Upper lobe of left lung (tissue), 6 donors: ENCODE results near the gene DYNLT3. TPM values are rescaled to one million over a fixed set of nuclear protein-coding genes. Genes with fewer than 3 reads are reported as not detected.

Source experiments
- ATAC-seq, 2 donors: fragments of 200-7000 bp; cut with Tn5 transposase; one replicate each; pipeline ENCODE4 v1.9.1; 2022; ENCODE audit warnings: mild to moderate bottlenecking in 2 of 2, moderate library complexity in 2 of 2; ENCODE audit not compliant: low FRiP score in 2 of 2
- DNase-seq, 2 donors: peaks; one replicate each; pipeline ENCODE4 v3.0.0-alpha.2; 2019 to 2020
- H3K27ac ChIP-seq, 4 donors: fragments of 200-600 bp; sonication (generic); one replicate each; pipeline ENCODE4 v1.5.1; 2016 to 2019
- H3K27me3 ChIP-seq, 4 donors: fragments of 200-600 bp; sonication (generic); one replicate each; pipeline ENCODE4 v1.5.1; 2017 to 2019
- H3K36me3 ChIP-seq, 4 donors: fragments of 200-600 bp; sonication (generic); one replicate each; pipeline ENCODE4 v1.5.1; 2016 to 2019
- H3K4me1 ChIP-seq, 4 donors: fragments of 200-600 bp; sonication (generic); one replicate each; pipeline ENCODE4 v1.5.1; 2018 to 2019
- H3K4me3 ChIP-seq, 4 donors: fragments of 200-600 bp; sonication (generic); one replicate each; pipeline ENCODE4 v1.5.1; 2017 to 2019; ENCODE audit warnings: mild to moderate bottlenecking in 2 of 4, moderate library complexity in 1 of 4
- H3K9me3 ChIP-seq, 4 donors: fragments of 200-600 bp; sonication (generic); one replicate each; pipeline ENCODE4 v1.5.1; 2018 to 2019
- CTCF ChIP-seq, 6 experiments: fragments of 450-650 bp in 4 of 6; fragments of 200-600 bp in 2 of 6; sonication (generic) in 2 of 6; IDR thresholded peaks; one replicate each; pipeline ENCODE4 v1.5.1; 2016 to 2019; ENCODE audit warnings: antibody characterized with exemption in 6 of 6
- EP300 ChIP-seq, 4 donors: sonication (generic); formaldehyde crosslinking; IDR thresholded peaks; one replicate each; pipeline ENCODE4 v1.5.1; 2017; ENCODE audit warnings: antibody characterized with exemption in 4 of 4, control low read depth in 2 of 4
- POLR2A ChIP-seq, 4 donors: fragments of 450-650 bp; IDR thresholded peaks; one replicate each; pipeline ENCODE4 v1.5.1; 2016 to 2017; ENCODE audit warnings: antibody characterized with exemption in 4 of 4, mild to moderate bottlenecking in 2 of 4
- POLR2AphosphoS5 ChIP-seq, 2 donors: sonication (generic); formaldehyde crosslinking; IDR thresholded peaks; one replicate each; pipeline ENCODE4 v1.5.1; 2017; ENCODE audit warnings: antibody characterized with exemption in 2 of 2
- WGBS, 2 donors: methylation state at CpG; one replicate each; pipeline ENCODE4 v1.1.5; 2017 to 2018; 5-methylcytosine and 5-hydroxymethylcytosine counted together
- total RNA-seq, 6 donors: library from RNA; depleted of rRNA in 4 of 6; stranded (reverse); fragments of >200 nt in 4 of 6; gene quantifications; one replicate each; pipeline versions ENCODE4 v1.1.0 to v1.2.1, GENCODE V29; 2016 to 2021
- donor health status: DM: no; HTN: no; CAD: no; lungs with moderate emphysema.
- donor health status: DM: no; HTN: yes; CAD: no; lungs with severe emphysema.

The DYNLT3 gene
- total RNA-seq, 6 donors from 2014 or later, result 4.1 to 38.2 (median 23.5) TPM

GRCh38 chrX:37888010-37888409 is 40.6 kb upstream of the DYNLT3 start:
- DNase-seq, result no peak
- Histone ChIP-seq H3K36me3 (no peaks in the 10 kb centered on the region), H3K27me3 (no peaks in the 10 kb centered on the region), H3K4me1 (no peaks in the 10 kb centered on the region), H3K9me3 (no peaks in the 10 kb centered on the region), H3K27ac (no peak overlapping the region), H3K4me3 (no peak overlapping the region)
- 75 to 83% methylated on average over 2 to 5 of the region's 5 CpGs for WGBS, 2 donors
- ATAC-seq, result no peak
- TF ChIP-seq CTCF (IDR thresholded peaks at IDR 0.05) (no peak), POLR2A (IDR thresholded peaks at IDR 0.05) (no peak), EP300 (IDR thresholded peaks at IDR 0.05) (no peak), POLR2AphosphoS5 (IDR thresholded peaks at IDR 0.05) (no peak)

- 55 to 85% methylated on average over 1 of the region's 1 CpG for WGBS, 2 donors
- no peaks in the 10 kb centered on the region for H3K9me3 ChIP-seq
- no peak for ATAC-seq
- DNase-seq, result no peak
- H3K27ac ChIP-seq, result no peak overlapping the region
- no peak overlapping the region for H3K4me3 ChIP-seq
- no peaks in the 10 kb centered on the region for H3K27me3 ChIP-seq
- no peaks in the 10 kb centered on the region for H3K36me3 ChIP-seq
- TF ChIP-seq CTCF (IDR thresholded peaks at IDR 0.05) (no peak), POLR2AphosphoS5 (IDR thresholded peaks at IDR 0.05) (no peak), POLR2A (IDR thresholded peaks at IDR 0.05) (no peak), EP300 (IDR thresholded peaks at IDR 0.05) (no peak)
- H3K4me1 ChIP-seq, result no peaks in the 10 kb centered on the region
These were observed 40.0 kb upstream of the DYNLT3 start for GRCh38 chrX:37887347-37887746.

- Histone ChIP-seq H3K4me1 (no peaks in the 10 kb centered on the region), H3K27ac (no peak overlapping the region), H3K36me3 (no peaks in the 10 kb centered on the region), H3K4me3 (no peak overlapping the region), H3K27me3 (no peaks in the 10 kb centered on the region), H3K9me3 (no peaks in the 10 kb centered on the region)
- DNase-seq (no peak), ATAC-seq (no peak)
- TF ChIP-seq CTCF (IDR thresholded peaks at IDR 0.05), result no peak
- TF ChIP-seq POLR2A (IDR thresholded peaks at IDR 0.05), result no peak
- no peak for TF ChIP-seq EP300 (IDR thresholded peaks at IDR 0.05)
- TF ChIP-seq POLR2AphosphoS5 (IDR thresholded peaks at IDR 0.05), result no peak
- WGBS, 2 donors, result 50 to 58% methylated on average over 2 of the region's 2 CpGs
These were observed 35.8 kb upstream of the DYNLT3 start for GRCh38 chrX:37883196-37883595.

GRCh38 chrX:37879692-37880091 is 32.3 kb upstream of the DYNLT3 start:
- WGBS, 2 donors, result 95 to 100% methylated on average over 1 of the region's 1 CpG
- no peak for DNase-seq

More at GRCh38 chrX:37879692-37880091, 32.3 kb upstream of the DYNLT3 start:
- no peak overlapping the region for H3K27ac ChIP-seq
- no peaks in the 10 kb centered on the region for H3K27me3 ChIP-seq
- H3K36me3 ChIP-seq, result no peaks in the 10 kb centered on the region
- no peaks in the 10 kb centered on the region for H3K4me1 ChIP-seq
- no peak overlapping the region for H3K4me3 ChIP-seq
- no peaks in the 10 kb centered on the region for H3K9me3 ChIP-seq
- TF ChIP-seq EP300 (IDR thresholded peaks at IDR 0.05), result no peak
- TF ChIP-seq POLR2AphosphoS5 (IDR thresholded peaks at IDR 0.05), result no peak
- TF ChIP-seq CTCF (IDR thresholded peaks at IDR 0.05), result no peak
- TF ChIP-seq POLR2A (IDR thresholded peaks at IDR 0.05), result no peak
- ATAC-seq, result no peak
